Upper lobe of right lung (tissue), 1 donor: ENCODE data around the gene BCL2L11. TPM values are rescaled to one million over a fixed set of nuclear protein-coding genes. Genes with fewer than 3 reads are reported as not detected.

Experiments
- ATAC-seq: fragments of 200-7000 bp; cut with Tn5 transposase; one replicate; pipeline ENCODE4 v1.9.1; 2020; ENCODE audit warnings: mild to moderate bottlenecking, moderate library complexity
- DNase-seq: peaks from one replicate; pipeline ENCODE4 v3.0.0-alpha.2; 2020
- H3K27ac ChIP-seq: fragments of 200-600 bp; one replicate; pipeline ENCODE4 v1.8.0; 2022
- H3K27me3 ChIP-seq: fragments of 200-600 bp; one replicate; pipeline ENCODE4 v1.8.0; 2022; ENCODE audit warnings: mild to moderate bottlenecking
- H3K36me3 ChIP-seq: fragments of 200-600 bp; one replicate; pipeline ENCODE4 v1.8.0; 2022
- H3K4me1 ChIP-seq: fragments of 200-600 bp; one replicate; pipeline ENCODE4 v1.8.0; 2022
- H3K4me3 ChIP-seq: fragments of 200-600 bp; one replicate; pipeline ENCODE4 v1.8.0; 2022; ENCODE audit warnings: mild to moderate bottlenecking
- H3K9me3 ChIP-seq: fragments of 200-600 bp; one replicate; pipeline ENCODE4 v1.8.0; 2022
- intact Hi-C: fragments of 100-400 bp; cut with DNase I; formaldehyde crosslinking; loops from one replicate; pipeline ENCODE4 v1.11.0; 2022
- total RNA-seq: library from RNA; stranded (reverse); fragmentation: NEBNext Ultra II Directional; extraction: Animal tissue kit (Norgen Biotek cat#: 25700); gene quantifications from one replicate; pipeline ENCODE4 v1.2.1, GENCODE V29; 2021
- TF ChIP-seq, protein P1 (sequence below): fragments of 200-600 bp; IDR thresholded peaks from one replicate; pipeline ENCODE4 v1.8.0; 2022; ENCODE audit warnings: antibody characterized with exemption
- donor health status: DM: no; HTN: yes; CAD: no; lungs with severe emphysema.

BCL2L11 gene
- total RNA-seq, 1 donor from 2014 or later, result 23.9 TPM

GRCh38 chr2:111113838-111114237, 6.9 kb upstream of the BCL2L11 start:
- Histone ChIP-seq H3K36me3 (no peaks in the 10 kb centered on the region), H3K27me3 (peaks cover 9% of the 10 kb centered on the region), H3K4me1 (peaks cover 21% of the 10 kb centered on the region), H3K4me3 (no peak overlapping the region), H3K27ac (no peak overlapping the region), H3K9me3 (no peaks in the 10 kb centered on the region)
- intact Hi-C loops, result no loop called here
- DNase-seq (no peak), ATAC-seq (no peak)
- TF ChIP-seq, protein P1, sequence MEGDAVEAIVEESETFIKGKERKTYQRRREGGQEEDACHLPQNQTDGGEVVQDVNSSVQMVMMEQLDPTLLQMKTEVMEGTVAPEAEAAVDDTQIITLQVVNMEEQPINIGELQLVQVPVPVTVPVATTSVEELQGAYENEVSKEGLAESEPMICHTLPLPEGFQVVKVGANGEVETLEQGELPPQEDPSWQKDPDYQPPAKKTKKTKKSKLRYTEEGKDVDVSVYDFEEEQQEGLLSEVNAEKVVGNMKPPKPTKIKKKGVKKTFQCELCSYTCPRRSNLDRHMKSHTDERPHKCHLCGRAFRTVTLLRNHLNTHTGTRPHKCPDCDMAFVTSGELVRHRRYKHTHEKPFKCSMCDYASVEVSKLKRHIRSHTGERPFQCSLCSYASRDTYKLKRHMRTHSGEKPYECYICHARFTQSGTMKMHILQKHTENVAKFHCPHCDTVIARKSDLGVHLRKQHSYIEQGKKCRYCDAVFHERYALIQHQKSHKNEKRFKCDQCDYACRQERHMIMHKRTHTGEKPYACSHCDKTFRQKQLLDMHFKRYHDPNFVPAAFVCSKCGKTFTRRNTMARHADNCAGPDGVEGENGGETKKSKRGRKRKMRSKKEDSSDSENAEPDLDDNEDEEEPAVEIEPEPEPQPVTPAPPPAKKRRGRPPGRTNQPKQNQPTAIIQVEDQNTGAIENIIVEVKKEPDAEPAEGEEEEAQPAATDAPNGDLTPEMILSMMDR, result no peak

DNA sequence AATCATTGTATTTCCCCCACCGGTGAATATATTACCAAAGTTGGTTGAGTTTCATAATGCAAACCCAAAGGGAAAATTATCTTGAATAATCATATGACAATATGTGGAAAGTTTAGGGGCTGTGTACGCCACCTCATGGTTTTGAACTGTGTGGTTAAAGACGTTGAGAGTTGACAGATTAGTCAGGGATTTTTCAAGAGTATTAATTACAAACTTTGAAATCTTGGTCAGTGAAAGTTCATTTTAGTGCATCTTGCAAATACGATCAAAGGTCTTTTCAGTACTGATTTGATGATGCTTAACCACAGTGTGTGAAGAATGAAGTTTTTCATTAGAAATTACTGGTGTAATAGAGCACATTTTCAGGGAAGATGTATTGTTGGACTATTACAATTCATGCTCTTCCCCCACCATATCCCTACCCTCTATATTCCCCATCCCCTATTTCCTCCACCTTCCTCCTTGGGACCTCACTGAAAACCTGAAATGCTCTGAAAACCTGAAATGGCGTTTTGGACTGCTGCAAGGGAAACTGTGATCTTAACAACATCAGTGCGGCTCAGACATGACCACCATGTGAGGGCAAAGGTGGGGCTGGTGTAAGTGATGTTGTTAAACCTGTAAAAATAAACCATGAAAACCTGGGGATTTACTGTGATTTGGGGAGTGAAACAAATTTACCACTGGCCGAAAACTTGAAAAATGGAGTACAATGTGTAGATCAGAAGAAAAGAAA, 4.5 kb upstream of the BCL2L11 start:
- H3K4me3 ChIP-seq, result no peak overlapping the region
- TF ChIP-seq, protein P1, result no peak
- H3K9me3 ChIP-seq, result no peaks in the 10 kb centered on the region
- intact Hi-C loops, result no loop called here
- peaks cover 24% of the 10 kb centered on the region for H3K4me1 ChIP-seq
- ATAC-seq (no peak), DNase-seq (no peak)
- H3K36me3 ChIP-seq, result no peaks in the 10 kb centered on the region
- H3K27ac ChIP-seq, result no peak overlapping the region
- H3K27me3 ChIP-seq, result peaks cover 4% of the 10 kb centered on the region

GRCh38 chr2:111116843-111117597, 3.7 kb upstream of the BCL2L11 start:
- Histone ChIP-seq H3K4me1 (peaks cover 24% of the 10 kb centered on the region), H3K27ac (no peak overlapping the region), H3K36me3 (no peaks in the 10 kb centered on the region), H3K4me3 (peak overlapping the region; percentile 91), H3K27me3 (peaks cover 4% of the 10 kb centered on the region), H3K9me3 (no peaks in the 10 kb centered on the region)
- peak; percentile 60 for ATAC-seq
- DNase-seq, result peak; percentile 81
- intact Hi-C loops, result no loop called here
- TF ChIP-seq, protein P1, result peak; percentile 85

GRCh38 chr2:111117598-111118480, 2.9 kb upstream of the BCL2L11 start:
- DNase-seq, result no peak
- TF ChIP-seq, protein P1, result no peak
- no peaks in the 10 kb centered on the region for H3K9me3 ChIP-seq
- no peak for ATAC-seq
- peaks cover 4% of the 10 kb centered on the region for H3K27me3 ChIP-seq
- intact Hi-C loops, result no loop called here
- no peaks in the 10 kb centered on the region for H3K36me3 ChIP-seq
- H3K4me3 ChIP-seq, result peak overlapping the region; percentile 91
- peaks cover 24% of the 10 kb centered on the region for H3K4me1 ChIP-seq
- no peak overlapping the region for H3K27ac ChIP-seq

- no peaks in the 10 kb centered on the region for H3K9me3 ChIP-seq
- TF ChIP-seq, protein P1, result no peak
- no peaks in the 10 kb centered on the region for H3K36me3 ChIP-seq
- H3K4me1 ChIP-seq, result peaks cover 29% of the 10 kb centered on the region
- intact Hi-C loops, result no loop called here
- peaks cover 4% of the 10 kb centered on the region for H3K27me3 ChIP-seq
- DNase-seq (no peak), ATAC-seq (no peak)
- H3K4me3 ChIP-seq, result peak overlapping the region; percentile 91
- no peak overlapping the region for H3K27ac ChIP-seq
Measured at GRCh38 chr2:111118481-111118980, 2.2 kb upstream of the BCL2L11 start.
